IPS DF 6.9 (cell line): Measurements from ENCODE around the gene NCOR1.

Experiments used
- DNase-seq: peaks from one replicate; pipeline ENCODE4 v3.0.0-alpha.2; 2013; ENCODE audit warnings: low read depth, low spot score
- H3K27ac ChIP-seq: one replicate; pipeline ENCODE4 v1.5.1; 2013; ENCODE audit warnings: low read length, control low read depth
- H3K27me3 ChIP-seq: 2 replicates; pipeline ENCODE4 v1.6.1; 2013; ENCODE audit warnings: mild to moderate bottlenecking, low read length; ENCODE audit not compliant: control insufficient read depth, insufficient read depth
- H3K36me3 ChIP-seq: 2 replicates; pipeline ENCODE4 v1.6.1; 2013; ENCODE audit warnings: low read length; ENCODE audit not compliant: control insufficient read depth, insufficient read depth
- H3K4me1 ChIP-seq: 2 replicates; pipeline ENCODE4 v1.6.1; 2013; ENCODE audit warnings: low read length; ENCODE audit not compliant: control insufficient read depth, insufficient read depth
- H3K4me3 ChIP-seq: 2 replicates; pipeline ENCODE4 v1.5.1; 2013; ENCODE audit warnings: mild to moderate bottlenecking, low read length
- H3K9me3 ChIP-seq: 2 replicates; pipeline ENCODE4 v1.6.1; 2013; ENCODE audit warnings: low read length, inconsistent platforms; ENCODE audit not compliant: control insufficient read depth, insufficient read depth
- WGBS: extraction: QIAGEN DNeasy Blood & Tissue Kit; methylation state at CpG from one replicate; pipeline ENCODE4 v1.1.7; 2013; ENCODE audit warnings: mixed read lengths, missing lambda C conversion rate; ENCODE audit not compliant: insufficient read length, insufficient coverage; 5-methylcytosine and 5-hydroxymethylcytosine counted together

NCOR1 gene

GRCh38 chr17:16101440-16101839 lies 113.9 kb downstream of the NCOR1 start:
- Histone ChIP-seq H3K4me3 (no peak overlapping the region), H3K27me3 (no peaks in the 10 kb centered on the region), H3K9me3 (no peaks in the 10 kb centered on the region), H3K27ac (no peak overlapping the region), H3K36me3 (peaks cover 13% of the 10 kb centered on the region), H3K4me1 (no peaks in the 10 kb centered on the region)
- no peak for DNase-seq
- WGBS, result no CpG with 5 or more reads among the region's 6 CpGs

- no peaks in the 10 kb centered on the region for H3K27me3 ChIP-seq
- peaks cover 13% of the 10 kb centered on the region for H3K36me3 ChIP-seq
- no peaks in the 10 kb centered on the region for H3K4me1 ChIP-seq
- no CpG with 5 or more reads among the region's 8 CpGs for WGBS
- no peak overlapping the region for H3K4me3 ChIP-seq
- DNase-seq, result no peak
- H3K9me3 ChIP-seq, result no peaks in the 10 kb centered on the region
- H3K27ac ChIP-seq, result no peak overlapping the region
Measured at GRCh38 chr17:16100737-16101400, 114.5 kb downstream of the NCOR1 start.

- Histone ChIP-seq H3K36me3 (peaks cover 3% of the 10 kb centered on the region; the same call in 1 of the 2 replicates), H3K4me1 (0 out of 2 replicates have a peak, but pooled peaks cover 1% of the 10 kb centered on the region), H3K4me3 (no peak overlapping the region), H3K27ac (no peak overlapping the region), H3K27me3 (no peaks in the 10 kb centered on the region), H3K9me3 (no peaks in the 10 kb centered on the region)
- no peak for DNase-seq
- no CpG with 5 or more reads among the region's 4 CpGs for WGBS
Measured at GRCh38 chr17:16091773-16092172, 123.6 kb downstream of the NCOR1 start.

GRCh38 chr17:16086957-16087356 lies 128.4 kb downstream of the NCOR1 start:
- DNase-seq, result no peak
- H3K27ac ChIP-seq, result no peak overlapping the region
- no peaks in the 10 kb centered on the region for H3K9me3 ChIP-seq
- WGBS, result no CpG with 5 or more reads among the region's 10 CpGs
- no peaks in the 10 kb centered on the region for H3K27me3 ChIP-seq
- H3K4me1 ChIP-seq, result 0 out of 2 replicates have a peak, but pooled peaks cover 1% of the 10 kb centered on the region
- no peak overlapping the region for H3K4me3 ChIP-seq
- H3K36me3 ChIP-seq, result peaks cover 3% of the 10 kb centered on the region; the same call in 1 of the 2 replicates

GRCh38 chr17:16085066-16085699 lies 130.2 kb downstream of the NCOR1 start:
- WGBS, result no CpG with 5 or more reads among the region's 1 CpG
- H3K27ac ChIP-seq, result no peak overlapping the region
- DNase-seq, result no peak

GRCh38 chr17:16083223-16083622 lies 132.1 kb downstream of the NCOR1 start:
- H3K4me3 ChIP-seq, result no peak overlapping the region
- H3K27me3 ChIP-seq, result no peaks in the 10 kb centered on the region
- WGBS, result no CpG with 5 or more reads among the region's 3 CpGs
- H3K27ac ChIP-seq, result no peak overlapping the region
- no peak for DNase-seq
- H3K4me1 ChIP-seq, result no peaks in the 10 kb centered on the region
- H3K9me3 ChIP-seq, result no peaks in the 10 kb centered on the region
- no peaks in the 10 kb centered on the region; the same call in 1 of the 2 replicates for H3K36me3 ChIP-seq

More at GRCh38 chr17:16085066-16085699, 130.2 kb downstream of the NCOR1 start:
- Histone ChIP-seq H3K4me1 (no peaks in the 10 kb centered on the region), H3K27me3 (no peaks in the 10 kb centered on the region), H3K9me3 (no peaks in the 10 kb centered on the region), H3K4me3 (no peak overlapping the region), H3K36me3 (no peaks in the 10 kb centered on the region; the same call in 1 of the 2 replicates)

GRCh38 chr17:16081507-16082087 lies 133.7 kb downstream of the NCOR1 start:
- Histone ChIP-seq H3K27ac (no peak overlapping the region), H3K4me3 (no peak overlapping the region), H3K9me3 (no peaks in the 10 kb centered on the region), H3K36me3 (no peaks in the 10 kb centered on the region; the same call in 1 of the 2 replicates), H3K4me1 (no peaks in the 10 kb centered on the region), H3K27me3 (no peaks in the 10 kb centered on the region)
- DNase-seq, result no peak
- no CpG with 5 or more reads among the region's 1 CpG for WGBS

- H3K27me3 ChIP-seq, result no peaks in the 10 kb centered on the region
- no CpG with 5 or more reads among the region's 4 CpGs for WGBS
- H3K9me3 ChIP-seq, result no peaks in the 10 kb centered on the region
- H3K4me1 ChIP-seq, result no peaks in the 10 kb centered on the region
- no peak for DNase-seq
- H3K36me3 ChIP-seq, result no peaks in the 10 kb centered on the region; the same call in 1 of the 2 replicates
- no peak overlapping the region for H3K4me3 ChIP-seq
- H3K27ac ChIP-seq, result no peak overlapping the region
Measured at GRCh38 chr17:16080366-16080765, 135.0 kb downstream of the NCOR1 start.

- Histone ChIP-seq H3K36me3 (peaks cover 1% of the 10 kb centered on the region; the same call in 1 of the 2 replicates), H3K9me3 (no peaks in the 10 kb centered on the region), H3K4me1 (no peaks in the 10 kb centered on the region), H3K27ac (no peak overlapping the region), H3K27me3 (no peaks in the 10 kb centered on the region), H3K4me3 (no peak overlapping the region)
- no peak for DNase-seq
- WGBS, result 100% methylated on average over 1 of the region's 5 CpGs
Measured at GRCh38 chr17:16075949-16076348, 139.4 kb downstream of the NCOR1 start.

GRCh38 chr17:16074423-16074822 lies 140.9 kb downstream of the NCOR1 start:
- H3K9me3 ChIP-seq, result no peaks in the 10 kb centered on the region
- H3K27me3 ChIP-seq, result no peaks in the 10 kb centered on the region
- peaks cover 8% of the 10 kb centered on the region for H3K36me3 ChIP-seq
- H3K4me1 ChIP-seq, result no peaks in the 10 kb centered on the region
- H3K27ac ChIP-seq, result no peak overlapping the region
- no peak overlapping the region for H3K4me3 ChIP-seq
- WGBS, result no CpG with 5 or more reads among the region's 3 CpGs
- no peak for DNase-seq
